H1 (cell line): ENCODE data around the gene FHIP1B. TPM values are rescaled to one million over a fixed set of nuclear protein-coding genes. Genes with fewer than 3 reads are reported as not detected.

Experiments
- JUN ChIP-seq: IDR thresholded peaks from 2 replicates; pipeline ENCODE4 v1.6.1; 2011; ENCODE audit warnings: low read depth, mild to moderate bottlenecking, improper control_type of control experiment, low read length
- polyA plus RNA-seq, 7 experiments: library from polyadenylated mRNA; depleted of rRNA in 3 of 7; stranded (reverse) in 5 of 7; unstranded in 2 of 7; fragments of >200 nt in 5 of 7; fragments of 200-250 nt in 2 of 7; gene quantifications; 1 replicate in 5 of 7; 2 replicates in 1 of 7; 4 replicates in 1 of 7; pipeline versions ENCODE4 v1.2.1 to v1.2.3, GENCODE V29; 2011 to 2013; ENCODE audit warnings: missing spikeins in 2 of 7, mixed read lengths in 2 of 7
- total RNA-seq: library from RNA; stranded (reverse); fragmentation: NEBNext Ultra II Directional; extraction: Animal tissue kit (Norgen Biotek cat#: 25700); gene quantifications from 2 replicates; pipeline ENCODE4 v1.2.1, GENCODE V29; 2021

Gene FHIP1B
- total and polyA plus RNA-seq, 2 of the 8 experiments (the other 6 are each of a cell fraction or from before 2014, with no cell fraction given) = 16.8 to 41.9 TPM

- TF ChIP-seq JUN = no peak
These were observed 29.7 kb downstream of the FHIP1B start (continued) for GRCh38 chr11:6204706-6205105.
